GM12878 (cell line): Measurements from ENCODE around the gene NEK8. TPM values are rescaled to one million over a fixed set of nuclear protein-coding genes. Genes with fewer than 3 reads are reported as not detected.

Source experiments
- ATAC-seq: fragments of 200-7000 bp; cut with Tn5 transposase; 3 replicates; pipeline ENCODE4 v1.9.1; 2020; ENCODE audit warnings: mild to moderate bottlenecking, moderate library complexity
- BruUV-seq: library from RNA; stranded (reverse); fragments of 400-500 nt; replicated peaks from 2 replicates; lab custom pipeline; 2021; lab: Mats Ljungman, UMichigan
- CTCF ChIA-PET: fragments of 300-600 bp; sonication (Branson Sonifier 250); formaldehyde crosslinking; extraction: SDS; loops from one replicate; lab custom pipeline; 2021; ENCODE audit warnings: inconsistent platforms; lab: Yijun Ruan, JAX
- POLR2A ChIA-PET: fragments of 350-600 bp; formaldehyde crosslinking; extraction: SDS; loops from one replicate; lab custom pipeline; 2021; ENCODE audit warnings: inconsistent platforms; lab: Charles Lee
- RAD21 ChIA-PET: fragments of 300-600 bp; sonication (Branson Sonifier 250); formaldehyde crosslinking; loops from one replicate; lab custom pipeline; 2023; ENCODE audit warnings: antibody characterized with exemption; ENCODE audit not compliant: unreplicated experiment; lab: Charles Lee
- SMC1A ChIA-PET: fragments of 300-600 bp; sonication (Branson Sonifier 250); formaldehyde crosslinking; loops from one replicate; lab custom pipeline; 2023; ENCODE audit not compliant: unreplicated experiment, uncharacterized antibody; lab: Charles Lee
- DNase-seq: peaks from one replicate; pipeline ENCODE4 v3.0.0-alpha.2; 2011; ENCODE audit warnings: low read depth, low spot score
- FAIRE-seq: peaks from 3 replicates; lab custom pipeline; 2011; peaks lifted over from hg19 to GRCh38; lab: Jason Lieb, UNC
- H2AFZ ChIP-seq: 2 replicates; pipeline ENCODE4 v1.6.0; 2011; ENCODE audit warnings: low read depth, low read length, control low read depth; ENCODE audit not compliant: control insufficient read depth
- H3K27ac ChIP-seq: 2 replicates; pipeline ENCODE4 v1.5.1; 2011; ENCODE audit warnings: control low read depth; ENCODE audit not compliant: control insufficient read depth, insufficient read depth
- H3K27me3 ChIP-seq, 2 experiments: replicated peaks in 1 of 2; 2 replicates each; pipeline versions ENCODE4 v1.6.0 to v1.6.1; 2011; ENCODE audit warnings: low read length in 1 of 2; ENCODE audit not compliant: control insufficient read depth in 2 of 2, insufficient read depth in 2 of 2
- H3K36me3 ChIP-seq, 2 experiments: 2 replicates each; pipeline ENCODE4 v1.5.1; 2011; ENCODE audit warnings: low read length in 1 of 2; ENCODE audit not compliant: control insufficient read depth in 2 of 2, insufficient read depth in 2 of 2
- H3K4me1 ChIP-seq: 2 replicates; pipeline ENCODE4 v1.6.1; 2011; ENCODE audit warnings: mild to moderate bottlenecking, low read length, moderate library complexity, mixed read lengths; ENCODE audit not compliant: control insufficient read depth, insufficient read depth
- H3K4me2 ChIP-seq: 2 replicates; pipeline ENCODE4 v1.6.0; 2011; ENCODE audit warnings: control low read depth; ENCODE audit not compliant: control insufficient read depth, insufficient read depth
- H3K4me3 ChIP-seq: fragments of 200-600 bp; sonication (generic); 2 replicates; pipeline ENCODE4 v1.5.1; 2016
- H3K79me2 ChIP-seq: 2 replicates; pipeline ENCODE4 v1.6.0; 2011; ENCODE audit warnings: low read length; ENCODE audit not compliant: control insufficient read depth, insufficient read depth
- H3K9ac ChIP-seq: 2 replicates; pipeline ENCODE4 v1.8.0; 2011; ENCODE audit warnings: low read length, control low read depth, mixed read lengths; ENCODE audit not compliant: control insufficient read depth, insufficient read depth
- H3K9me3 ChIP-seq: replicated peaks from 3 replicates; pipeline ENCODE4 v1.5.1; 2011; ENCODE audit warnings: mild to moderate bottlenecking, low read length; ENCODE audit not compliant: control insufficient read depth, insufficient read depth
- H4K20me1 ChIP-seq: 2 replicates; pipeline ENCODE4 v1.6.0; 2011; ENCODE audit not compliant: control insufficient read depth, insufficient read depth
- FOXK2 ChIP-seq: fragments of 450-650 bp; IDR thresholded peaks from 2 replicates; pipeline ENCODE4 v1.6.1; 2017; ENCODE audit warnings: mild to moderate bottlenecking, moderate library complexity
- IKZF1 ChIP-seq: fragments of 450-650 bp; conservative IDR thresholded peaks from 2 replicates; pipeline ENCODE4 v1.6.1; 2017; ENCODE audit warnings: antibody characterized with exemption, mild to moderate bottlenecking
- MLLT1 ChIP-seq: fragments of 450-650 bp; IDR thresholded peaks from 2 replicates; pipeline ENCODE4 v1.6.1; 2016; ENCODE audit warnings: mild to moderate bottlenecking
- MYB ChIP-seq: fragments of 150-350 bp; IDR thresholded peaks from 2 replicates; pipeline ENCODE4 v1.6.1; 2014; ENCODE audit warnings: mild to moderate bottlenecking, low read depth, low read length, borderline replicate concordance
- PAX5 ChIP-seq: IDR thresholded peaks from 2 replicates; pipeline ENCODE4 v1.6.1; 2011; ENCODE audit warnings: low read depth, low read length, borderline replicate concordance
- SRF ChIP-seq, 2 experiments: IDR thresholded peaks; 2 replicates each; pipeline ENCODE4 v1.6.1; 2011; ENCODE audit warnings: low read depth in 2 of 2, low read length in 2 of 2, mild to moderate bottlenecking in 1 of 2, moderate library complexity in 1 of 2
- WGBS: methylation state at CpG from one replicate; pipeline ENCODE4 v1.1.6; 2016; ENCODE audit warnings: low lambda C conversion rate; ENCODE audit not compliant: insufficient replicate concordance, insufficient coverage; ENCODE audit errors: missing lambda C conversion rate; 5-methylcytosine and 5-hydroxymethylcytosine counted together
- in situ Hi-C: fragments of 300-500 bp; cut with MboI; formaldehyde crosslinking; loops from 9 replicates; pipeline ENCODE4 v1.14.3; 2018; ENCODE audit warnings: mixed read lengths
- intact Hi-C: fragments of 100-400 bp; cut with micrococcal nuclease; formaldehyde crosslinking; loops from one replicate; pipeline ENCODE4 v1.14.2; 2022; ENCODE audit not compliant: unreplicated experiment
- polyA plus RNA-seq, 11 experiments: library from polyadenylated mRNA; depleted of rRNA in 4 of 11; unstranded in 6 of 11; stranded (reverse) in 5 of 11; fragments of >200 nt; fragmentation: Nextera tagmentation in 4 of 11; fragmentation: Illumina TruSeq in 1 of 11; extraction: Ambion mirVana in 4 of 11; extraction: Trizol in 1 of 11; gene quantifications; 1 replicate in 1 of 11; 2 replicates in 10 of 11; pipeline versions ENCODE4 v1.2.1 to v1.2.3, GENCODE V29; 2011 to 2016; ENCODE audit warnings: inconsistent platforms in 2 of 11, missing spikeins in 2 of 11, low read depth in 1 of 11
- total RNA-seq, 4 experiments: library from RNA; depleted of rRNA in 3 of 4; stranded (reverse); fragments of >200 nt in 3 of 4; fragmentation: Illumina TruSeq in 1 of 4; extraction: Trizol in 1 of 4; gene quantifications; 2 replicates each; pipeline versions ENCODE4 v1.2.1 to v1.2.3, GENCODE V29; 2013 to 2021

Gene NEK8
- total and polyA plus RNA-seq, 10 of the 15 experiments (the other 5 are each of a cell fraction or from before 2014, with no cell fraction given), result 2.3 to 14.3 (median 9.4) TPM

DNA sequence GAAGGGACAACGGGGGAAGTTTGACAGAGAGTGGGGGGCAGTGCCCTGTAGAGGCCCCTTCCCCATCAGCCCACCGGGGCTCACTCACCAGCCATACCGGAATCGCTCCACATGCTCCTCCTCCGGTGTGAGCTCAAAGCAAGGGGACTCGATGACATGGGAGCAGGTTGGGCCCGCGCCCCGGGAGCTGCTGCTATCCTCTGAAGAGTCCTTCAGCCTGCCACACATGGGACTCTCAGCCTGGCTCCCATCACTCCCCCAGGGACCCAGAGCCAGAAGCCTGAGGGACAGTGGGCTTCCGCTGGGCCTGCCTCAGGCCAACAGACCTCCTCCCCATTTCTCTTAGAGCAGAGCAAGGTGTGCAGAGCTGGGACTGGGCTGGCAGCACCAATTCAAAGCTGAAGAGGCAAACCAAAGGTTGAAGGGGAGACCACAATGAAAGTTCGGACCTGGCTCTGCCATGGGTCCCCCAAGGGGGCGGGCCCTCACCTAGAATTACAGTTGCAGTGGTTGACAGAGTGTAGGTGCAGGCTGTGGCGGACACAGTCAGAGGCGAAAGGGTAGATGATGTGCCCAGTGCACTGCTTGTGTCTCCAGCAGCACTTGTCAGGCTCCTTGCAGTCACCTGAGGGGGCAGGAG lies 24.2 kb upstream of the NEK8 start:
- ChIA-PET CTCF (no interaction called here), RAD21 (no interaction called here), SMC1A (interaction anchor here (1.4 kb wide), 1 partner anchor 11 kb away, joined by 4 read pairs; no protein-coding TSS in a partner anchor), POLR2A (interaction anchor here (0.7 kb wide), 1 partner anchor 12 kb away, joined by 3 read pairs; no protein-coding TSS in a partner anchor)
- Histone ChIP-seq H2AFZ (no peak overlapping the region), H3K4me2 (no peak overlapping the region), H3K27me3 (no peaks in the 10 kb centered on the region), H4K20me1 (no peaks in the 10 kb centered on the region), H3K9me3 (no peaks in the 10 kb centered on the region), H3K4me3 (no peak overlapping the region), H3K4me1 (no peaks in the 10 kb centered on the region), H3K27ac (no peak overlapping the region), H3K79me2 (no peaks in the 10 kb centered on the region), H3K9ac (no peak overlapping the region), H3K36me3 (peaks cover 10 to 33% of the 10 kb centered on the region in 2 experiments; a peak in 3 of 4 replicates)
- DNase-seq (no peak), ATAC-seq (no peak), FAIRE-seq (no peak)
- TF ChIP-seq FOXK2, result no peak
- no peak for TF ChIP-seq MLLT1
- TF ChIP-seq SRF (IDR thresholded peaks at IDR 0.05; ENCODE audit: low read depth in 2 of 2, low read length in 2 of 2), result no peak
- no peak for TF ChIP-seq PAX5
- no peak for TF ChIP-seq IKZF1
- no peak for TF ChIP-seq MYB
- no TSS peak for BruUV-seq
- intact Hi-C loops (no loop called here), in situ Hi-C loops (no loop called here)
- 92% methylated on average over 14 of the region's 14 CpGs for WGBS
